Tongue (tissue), 2 donors: ENCODE measurements around the gene DPAGT1. TPM values are rescaled to one million over a fixed set of nuclear protein-coding genes. Genes with fewer than 3 reads are reported as not detected.
"Not testable (repeated sequence)": the region's sequence is repeated elsewhere in the genome, so short reads cannot be mapped to it uniquely, and the experiment has no call there.

ENCODE experiments used
- DNase-seq: peaks from one replicate; pipeline ENCODE4 v3.0.0-alpha.2; 2015
- total RNA-seq: library from RNA; depleted of rRNA; stranded (reverse); fragments of >200 nt; gene quantifications from one replicate; pipeline ENCODE4 v1.2.3, GENCODE V29; 2014

The DPAGT1 gene
- total RNA-seq, 1 donor from 2014 or later = 8.0 TPM

GRCh38 chr11:119093942-119094815 lies 7.5 kb downstream of the DPAGT1 start:
- DNase-seq = peak; percentile 48

GRCh38 chr11:119092880-119093842 lies 8.5 kb downstream of the DPAGT1 start:
- no peak for DNase-seq

DNA sequence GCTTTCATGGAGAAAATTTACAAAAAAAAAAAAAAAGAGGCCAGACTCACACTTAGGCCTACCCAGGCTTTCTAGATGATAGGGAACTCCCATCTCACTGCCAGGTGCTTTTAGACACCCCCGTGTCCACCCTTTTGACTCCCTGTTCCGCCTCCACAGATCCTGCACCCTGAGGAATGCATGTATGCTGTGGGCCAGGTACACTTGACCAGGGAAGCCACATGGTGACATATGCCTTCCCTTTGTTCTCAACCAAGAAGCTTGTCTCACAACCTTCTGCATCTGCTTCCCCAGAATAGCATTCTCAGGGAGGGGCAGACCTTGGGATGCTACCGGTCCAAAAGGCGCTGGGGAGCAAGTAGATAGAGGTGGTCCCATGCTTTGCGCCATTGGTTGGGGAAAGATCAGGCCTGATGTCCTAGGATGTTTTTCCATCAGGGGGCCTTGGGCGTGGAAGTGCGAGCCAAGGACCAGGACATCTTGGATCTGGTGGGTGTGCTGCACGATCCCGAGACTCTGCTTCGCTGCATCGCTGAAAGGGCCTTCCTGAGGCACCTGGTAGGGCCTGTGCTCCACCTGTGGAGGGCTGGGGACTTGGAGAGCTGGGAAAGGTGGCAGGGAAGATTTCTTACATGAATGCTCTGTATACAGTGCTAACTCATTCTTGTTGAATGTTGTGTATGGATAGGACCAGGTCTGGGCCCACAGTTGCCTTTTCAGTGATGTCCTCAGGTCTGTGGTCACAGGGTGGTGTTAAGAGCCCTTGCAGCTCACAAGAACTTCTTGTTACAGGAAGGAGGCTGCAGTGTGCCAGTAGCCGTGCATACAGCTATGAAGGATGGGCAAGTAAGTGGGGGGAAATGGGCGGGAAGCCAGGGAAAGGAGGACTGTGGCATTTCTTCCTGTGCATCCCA lies 9.4 kb downstream of the DPAGT1 start:
- no peak for DNase-seq

DNA sequence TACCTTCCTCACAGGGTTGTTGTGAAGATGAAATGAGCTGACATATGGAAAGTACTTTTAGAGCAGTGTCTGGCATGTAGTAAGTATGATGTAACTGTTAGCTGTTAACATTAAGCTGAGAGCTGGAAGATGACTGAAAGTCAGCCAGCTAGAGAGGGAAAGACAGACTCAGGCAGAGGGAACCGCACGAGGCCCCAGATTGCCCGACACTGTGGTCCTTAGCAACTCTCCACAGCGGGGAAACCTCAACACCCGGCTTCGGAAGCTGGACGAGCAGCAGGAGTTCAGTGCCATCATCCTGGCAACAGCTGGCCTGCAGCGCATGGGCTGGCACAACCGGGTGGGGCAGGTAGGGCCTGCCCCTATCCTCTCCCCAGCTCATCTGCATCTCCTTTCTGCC lies 10.5 kb downstream of the DPAGT1 start:
- peak; percentile 62 for DNase-seq

GRCh38 chr11:119089319-119089718 lies 12.3 kb downstream of the DPAGT1 start:
- DNase-seq = no peak

DNA sequence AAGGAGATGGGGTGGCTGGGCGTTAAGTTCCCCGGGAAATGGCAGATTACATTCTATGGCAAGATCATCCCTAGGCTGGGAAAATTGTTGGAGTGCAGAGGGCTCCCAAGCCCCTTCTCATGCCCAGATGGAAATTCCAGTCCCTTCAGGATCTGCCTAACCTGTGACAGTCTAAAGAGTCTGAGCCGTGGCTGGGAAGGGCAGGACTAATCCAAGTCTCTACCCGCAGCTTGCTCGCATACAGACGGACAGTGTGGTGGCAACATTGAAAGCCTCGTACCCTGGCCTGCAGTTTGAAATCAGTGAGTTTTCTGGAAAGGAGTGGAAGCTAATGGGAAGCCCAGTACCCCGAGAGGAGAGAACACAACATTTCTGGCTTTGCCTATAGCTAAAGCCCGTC lies 13.2 kb downstream of the DPAGT1 start:
- no peak for DNase-seq

GRCh38 chr11:119087747-119088241 lies 13.9 kb downstream of the DPAGT1 start:
- no peak for DNase-seq

DNA sequence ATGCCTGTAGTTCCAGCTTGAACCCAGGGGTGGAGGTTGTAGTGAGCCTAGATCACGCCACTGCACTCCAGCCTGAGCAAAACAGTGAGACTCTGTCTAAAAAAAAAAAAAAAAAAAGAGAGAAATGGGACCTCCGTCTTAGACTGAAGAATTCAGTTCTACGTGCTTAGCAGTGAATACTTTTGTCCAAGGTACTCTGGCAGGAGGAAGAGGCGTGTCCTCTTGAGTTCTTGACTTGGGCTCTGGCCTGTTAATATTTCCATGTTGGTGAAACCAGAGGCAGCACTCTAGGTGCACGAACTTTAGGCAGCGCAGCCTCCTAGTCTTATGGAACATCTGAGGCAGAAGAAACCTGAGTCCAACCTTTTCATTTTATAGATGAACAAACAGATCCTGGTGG lies 14.5 kb downstream of the DPAGT1 start:
- no peak for DNase-seq

DNA sequence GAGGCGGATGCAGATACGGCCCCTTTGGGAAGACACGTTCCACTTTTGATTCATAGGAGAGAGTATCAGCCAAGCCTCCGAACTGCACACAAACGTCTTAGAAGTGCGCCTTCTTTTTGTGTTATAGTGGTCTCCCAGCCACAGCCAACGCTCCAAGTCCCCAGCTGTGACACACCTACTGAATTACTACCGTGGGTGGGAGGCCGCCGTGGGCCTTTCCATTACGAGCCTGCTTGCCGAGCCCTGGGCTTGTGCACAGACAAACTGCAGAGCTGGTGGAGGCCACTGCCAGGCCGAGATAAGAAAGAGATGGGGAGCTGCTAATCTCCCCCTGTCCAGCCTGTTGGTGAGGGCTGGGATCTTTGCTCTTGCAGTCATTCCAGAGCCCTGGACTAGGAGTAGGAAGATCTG lies 16.2 kb downstream of the DPAGT1 start:
- DNase-seq = no peak

GRCh38 chr11:119084663-119085436 lies 16.8 kb downstream of the DPAGT1 start, which contains the start of gene HMBS:
HMBS (plus strand) TSS chr11:119084881; CDS start chr11:119085034, 153 bp downstream.
- peak; percentile 97 for DNase-seq

- DNase-seq = no peak
Observed at GRCh38 chr11:119081682-119082260, 19.9 kb downstream of the DPAGT1 start.

DNA sequence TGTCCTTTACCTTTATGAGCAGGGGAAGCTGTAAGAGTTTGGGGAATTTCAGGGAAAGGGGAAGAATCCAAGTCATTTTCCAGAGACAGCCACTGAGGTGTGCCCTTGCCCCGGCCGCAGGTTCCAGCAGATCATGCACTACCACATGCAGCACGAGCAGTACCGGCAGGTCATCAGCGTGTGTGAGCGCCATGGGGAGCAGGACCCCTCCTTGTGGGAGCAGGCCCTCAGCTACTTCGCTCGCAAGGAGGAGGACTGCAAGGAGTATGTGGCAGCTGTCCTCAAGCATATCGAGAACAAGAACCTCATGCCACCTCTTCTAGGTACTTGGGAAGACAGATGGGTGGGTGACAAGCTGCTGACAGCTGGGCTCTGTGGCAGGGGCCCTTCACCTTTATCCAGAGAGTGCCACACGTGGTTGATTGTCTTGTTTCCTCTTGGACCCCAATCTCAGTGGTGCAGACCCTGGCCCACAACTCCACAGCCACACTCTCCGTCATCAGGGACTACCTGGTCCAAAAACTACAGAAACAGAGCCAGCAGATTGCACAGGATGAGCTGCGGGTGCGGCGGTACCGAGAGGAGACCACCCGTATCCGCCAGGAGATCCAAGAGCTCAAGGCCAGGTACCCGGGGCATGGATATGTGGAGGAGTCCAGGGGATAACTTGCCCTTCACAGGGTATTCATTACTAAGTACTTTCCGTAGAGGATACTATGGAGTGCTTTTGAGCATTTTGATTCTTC lies 22.8 kb downstream of the DPAGT1 start:
- DNase-seq = no peak

- no peak for DNase-seq
Observed at GRCh38 chr11:119077839-119078238, 23.8 kb downstream of the DPAGT1 start.

DNA sequence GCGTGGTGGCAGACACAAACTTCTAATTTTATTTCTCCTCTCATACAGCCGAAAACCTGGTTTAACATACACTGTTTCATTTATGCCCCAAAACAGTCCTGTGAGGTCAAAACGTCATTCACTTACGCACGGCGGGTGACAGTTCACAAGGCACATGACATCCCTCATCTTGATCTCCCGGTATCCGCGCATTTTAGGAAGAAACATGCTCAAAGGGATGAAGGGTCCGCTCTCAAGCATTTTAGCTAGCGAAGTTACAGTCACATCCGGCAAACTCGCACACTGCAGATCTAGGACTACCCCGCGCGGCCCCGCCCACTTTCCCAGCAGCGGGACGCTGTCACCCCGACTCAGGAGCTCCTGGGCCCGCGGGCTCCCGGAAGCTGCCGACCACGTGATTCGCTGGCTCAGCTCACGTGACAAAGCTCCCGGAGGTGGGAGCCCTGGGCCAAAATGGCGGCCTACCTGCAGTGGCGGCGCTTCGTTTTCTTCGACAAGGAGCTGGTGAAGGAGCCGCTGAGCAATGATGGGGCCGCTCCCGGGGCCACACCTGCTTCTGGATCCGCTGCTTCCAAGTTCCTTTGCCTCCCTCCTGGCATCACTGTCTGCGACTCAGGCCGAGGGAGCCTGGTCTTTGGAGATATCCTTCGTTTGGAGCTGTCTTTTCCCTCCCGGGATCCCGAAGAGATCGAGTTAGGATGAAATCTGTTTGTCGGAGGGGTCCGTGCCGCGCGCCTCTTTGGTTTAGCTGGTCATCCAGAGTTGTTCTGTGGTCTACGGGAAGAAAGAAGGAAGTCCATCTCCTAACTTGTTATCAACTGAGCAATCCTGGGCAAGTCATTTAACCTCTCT lies 34.1 kb downstream of the DPAGT1 start, which contains the start of gene VPS11:
VPS11 (plus strand) TSS at position 448 of the 852 bp plus-strand sequence; CDS start at position 454, 6 bp downstream.
- peak; percentile 98 for DNase-seq

GRCh38 chr11:119065369-119065768 lies 36.3 kb downstream of the DPAGT1 start:
- no peak for DNase-seq

DNA sequence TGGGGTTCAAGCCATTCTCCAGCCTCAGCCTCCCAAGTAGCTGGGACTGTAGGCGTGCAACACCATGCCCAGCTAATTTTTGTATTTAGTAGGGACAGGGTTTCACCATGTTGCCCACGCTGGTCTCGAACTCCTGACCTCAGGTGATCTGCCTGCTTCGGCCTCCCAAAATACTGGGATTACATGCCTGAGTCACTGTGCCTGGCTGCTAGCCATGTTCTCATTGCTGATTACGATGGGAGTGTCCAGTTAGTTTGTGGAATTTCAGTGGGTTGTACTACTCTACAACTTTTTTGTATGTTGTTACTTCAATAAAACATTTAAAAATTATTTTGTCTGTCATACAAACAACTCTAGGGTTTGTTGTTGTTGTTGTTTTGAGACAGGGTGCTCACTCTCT lies 38.9 kb downstream of the DPAGT1 start:
- DNase-seq = no peak

DNA sequence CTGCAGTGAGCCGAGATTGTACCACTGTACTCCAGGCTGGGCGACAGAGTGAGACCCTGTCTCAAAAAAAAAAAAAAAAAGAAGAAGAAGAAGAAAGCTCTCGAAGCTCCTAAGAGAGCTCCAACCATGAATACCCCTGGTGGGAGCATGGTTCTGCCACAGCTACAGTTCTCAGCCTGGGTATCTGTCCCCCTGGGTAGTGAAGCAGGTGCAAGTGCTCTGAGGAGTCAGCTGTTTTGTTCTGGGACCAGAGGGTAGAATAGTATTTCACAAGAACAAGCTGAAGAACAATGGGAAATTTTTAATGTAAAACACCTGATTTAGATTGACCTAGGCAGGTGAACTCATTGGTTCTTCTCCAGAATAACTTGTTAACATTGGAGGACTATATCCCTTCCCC lies 40.4 kb downstream of the DPAGT1 start:
- no peak for DNase-seq

DNA sequence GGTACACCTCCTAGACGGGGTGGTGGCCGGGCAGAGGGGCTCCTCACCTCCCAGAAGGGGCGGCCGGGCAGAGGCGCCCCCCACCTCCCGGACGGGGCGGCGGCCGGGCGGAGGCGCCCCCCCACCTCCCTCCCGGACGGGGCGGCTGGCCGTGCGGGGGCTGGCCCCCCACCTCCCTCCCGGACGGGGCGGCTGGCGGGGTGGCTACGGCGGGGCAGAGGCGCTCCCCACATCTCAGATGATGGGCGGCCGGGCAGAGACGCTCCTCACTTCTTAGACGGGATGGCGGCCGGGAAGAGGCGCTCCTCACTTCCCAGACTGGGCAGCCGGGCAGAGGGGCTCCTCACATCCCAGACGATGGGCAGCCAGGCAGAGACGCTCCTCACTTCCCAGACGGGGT lies 42.5 kb downstream of the DPAGT1 start:
- DNase-seq = not testable (repeated sequence)
